Activated T-cell treated with anti-CD3 and anti-CD28 coated beads, Interleukin-2, amount 50 U/mL, for 24 hours (primary cell): ENCODE data around the gene HNRNPUL1.
"Not testable (repeated sequence)": the region's sequence is repeated elsewhere in the genome, so short reads cannot be mapped to it uniquely, and the experiment has no call there.

ENCODE experiments used
- DNase-seq: peaks from one replicate; pipeline ENCODE4 v3.0.0-alpha.2; 2020
- H3K27ac Mint-ChIP-seq: 2 replicates; pipeline ENCODE4 v1.8.0; 2020; ENCODE audit warnings: mild to moderate bottlenecking, mixed read lengths
- H3K27me3 Mint-ChIP-seq: 2 replicates; pipeline ENCODE4 v1.8.0; 2020; ENCODE audit warnings: mixed read lengths
- H3K36me3 Mint-ChIP-seq: 2 replicates; pipeline ENCODE4 v1.8.0; 2020; ENCODE audit warnings: low read depth, mixed read lengths
- H3K4me1 Mint-ChIP-seq: 2 replicates; pipeline ENCODE4 v1.8.0; 2020; ENCODE audit warnings: low read depth, mixed read lengths
- H3K4me3 Mint-ChIP-seq: 2 replicates; pipeline ENCODE4 v1.8.0; 2020; ENCODE audit warnings: mild to moderate bottlenecking, moderate library complexity, mixed read lengths
- H3K9me3 Mint-ChIP-seq: 2 replicates; pipeline ENCODE4 v1.8.0; 2020; ENCODE audit warnings: mixed read lengths

HNRNPUL1 gene

DNA sequence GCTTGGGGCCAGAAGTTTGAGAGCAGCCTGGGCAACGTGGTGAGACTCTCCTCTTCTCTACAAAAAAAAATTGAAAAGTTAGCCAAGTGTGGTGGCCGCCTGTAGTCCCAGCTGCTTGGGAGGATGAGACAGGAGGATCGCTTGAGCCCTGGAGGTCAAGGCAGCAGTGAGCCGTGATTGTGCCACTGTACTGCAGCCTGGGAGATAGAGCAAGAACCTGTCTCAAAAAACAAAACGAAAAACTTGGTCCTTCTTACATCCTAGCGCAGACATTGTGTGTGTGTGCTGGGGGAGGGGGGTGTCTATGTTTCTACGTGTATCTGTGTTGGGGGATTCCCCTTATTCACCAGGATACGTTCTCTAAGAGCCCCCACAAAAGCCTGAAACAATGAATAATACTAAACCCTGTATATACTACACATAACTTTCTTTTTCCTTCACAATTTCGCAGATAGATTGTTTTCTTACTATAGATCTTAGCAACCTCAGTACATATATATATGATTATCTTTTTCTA lies 37.2 kb upstream of the HNRNPUL1 start:
- Mint-ChIP-seq H3K27ac (peak overlapping the region; percentile 86), H3K4me3 (peak overlapping the region; percentile 75), H3K36me3 (no peaks in the 10 kb centered on the region), H3K9me3 (no peaks in the 10 kb centered on the region), H3K4me1 (peaks cover 28% of the 10 kb centered on the region), H3K27me3 (peaks cover 26% of the 10 kb centered on the region)
- no peak for DNase-seq

GRCh38 chr19:41228486-41228885 lies 35.7 kb upstream of the HNRNPUL1 start:
- no peaks in the 10 kb centered on the region for H3K9me3 Mint-ChIP-seq
- H3K4me1 Mint-ChIP-seq: peaks cover 28% of the 10 kb centered on the region
- no peak overlapping the region for H3K4me3 Mint-ChIP-seq
- no peak overlapping the region for H3K27ac Mint-ChIP-seq
- no peak for DNase-seq
- no peaks in the 10 kb centered on the region for H3K36me3 Mint-ChIP-seq
- peaks cover 22% of the 10 kb centered on the region for H3K27me3 Mint-ChIP-seq

DNA sequence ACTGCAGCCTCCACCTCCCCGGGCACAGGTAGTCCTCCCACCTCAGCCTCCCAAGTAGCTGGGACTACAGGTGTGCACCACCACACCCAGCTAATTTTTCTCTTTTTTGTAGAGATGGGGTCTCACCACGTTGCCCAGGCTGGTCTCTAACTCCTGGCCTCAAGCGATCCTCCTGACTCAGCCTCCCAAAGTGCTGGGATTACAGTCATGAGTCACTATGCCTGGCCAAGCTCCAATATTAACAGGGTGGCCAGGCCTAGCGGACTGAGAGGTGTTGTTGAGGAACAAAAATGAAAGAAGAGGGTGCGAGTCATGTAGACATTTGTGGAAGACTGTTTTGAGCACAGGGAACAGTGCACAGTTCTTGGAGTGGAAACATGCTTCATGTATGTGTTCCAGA lies 34.8 kb upstream of the HNRNPUL1 start:
- Mint-ChIP-seq H3K27me3 (peaks cover 22% of the 10 kb centered on the region), H3K4me1 (peaks cover 23% of the 10 kb centered on the region)
- H3K4me3 Mint-ChIP-seq, H3K27ac Mint-ChIP-seq, DNase-seq, H3K36me3 Mint-ChIP-seq, H3K9me3 Mint-ChIP-seq: not testable (repeated sequence)

- Mint-ChIP-seq H3K9me3 (no peaks in the 10 kb centered on the region), H3K4me3 (no peak overlapping the region), H3K36me3 (no peaks in the 10 kb centered on the region), H3K4me1 (peaks cover 19% of the 10 kb centered on the region), H3K27me3 (peaks cover 17% of the 10 kb centered on the region), H3K27ac (no peak overlapping the region)
- DNase-seq: no peak
Measured at GRCh38 chr19:41230067-41230857, 33.9 kb upstream of the HNRNPUL1 start.

- H3K4me1 Mint-ChIP-seq: peaks cover 3% of the 10 kb centered on the region
- no peak for DNase-seq
- no peak overlapping the region for H3K4me3 Mint-ChIP-seq
- peaks cover 12% of the 10 kb centered on the region for H3K27me3 Mint-ChIP-seq
- H3K27ac Mint-ChIP-seq: no peak overlapping the region
- no peaks in the 10 kb centered on the region for H3K9me3 Mint-ChIP-seq
- H3K36me3 Mint-ChIP-seq: no peaks in the 10 kb centered on the region
Measured at GRCh38 chr19:41232686-41233085, 31.5 kb upstream of the HNRNPUL1 start.

- no peaks in the 10 kb centered on the region for H3K4me1 Mint-ChIP-seq
- DNase-seq: no peak
- H3K4me3 Mint-ChIP-seq: no peak overlapping the region
- H3K36me3 Mint-ChIP-seq: no peaks in the 10 kb centered on the region
- no peak overlapping the region for H3K27ac Mint-ChIP-seq
- H3K9me3 Mint-ChIP-seq: no peaks in the 10 kb centered on the region
- peaks cover 6% of the 10 kb centered on the region for H3K27me3 Mint-ChIP-seq
Measured at GRCh38 chr19:41233748-41234240, 30.4 kb upstream of the HNRNPUL1 start.

DNA sequence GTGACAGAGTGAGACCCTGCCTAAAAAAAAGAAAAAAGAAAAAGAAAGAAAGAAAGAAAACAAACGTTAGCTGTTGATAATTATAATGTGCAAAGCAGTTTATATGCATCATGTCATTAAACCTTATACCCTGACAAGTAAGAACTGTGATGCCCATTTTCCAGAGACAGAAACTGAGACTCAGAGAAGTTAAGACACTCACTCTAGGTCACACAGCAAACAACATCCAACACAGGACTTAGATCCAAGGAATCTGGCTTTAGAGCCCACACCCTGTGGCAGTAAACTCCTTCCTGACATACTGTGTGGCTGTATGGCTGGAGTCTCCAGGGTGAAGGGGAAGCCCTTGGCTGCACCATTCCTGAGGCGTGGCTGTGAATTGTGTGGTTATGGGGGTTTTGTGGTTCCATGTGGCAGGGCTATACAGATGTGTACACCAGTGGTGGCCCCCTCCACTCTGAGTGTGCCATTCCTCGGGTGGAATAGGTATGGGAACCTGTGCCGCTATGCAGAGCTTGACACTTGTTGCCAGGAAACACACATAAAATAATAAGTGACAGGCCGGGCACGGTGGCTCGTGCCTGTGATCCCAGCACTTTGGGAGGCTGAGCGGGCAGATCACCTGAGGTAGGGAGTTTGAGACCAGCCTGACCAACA lies 29.5 kb upstream of the HNRNPUL1 start:
- Mint-ChIP-seq H3K9me3 (no peaks in the 10 kb centered on the region), H3K27me3 (peaks cover 6% of the 10 kb centered on the region), H3K27ac (no peak overlapping the region), H3K4me1 (no peaks in the 10 kb centered on the region), H3K36me3 (no peaks in the 10 kb centered on the region), H3K4me3 (no peak overlapping the region)
- no peak for DNase-seq

DNA sequence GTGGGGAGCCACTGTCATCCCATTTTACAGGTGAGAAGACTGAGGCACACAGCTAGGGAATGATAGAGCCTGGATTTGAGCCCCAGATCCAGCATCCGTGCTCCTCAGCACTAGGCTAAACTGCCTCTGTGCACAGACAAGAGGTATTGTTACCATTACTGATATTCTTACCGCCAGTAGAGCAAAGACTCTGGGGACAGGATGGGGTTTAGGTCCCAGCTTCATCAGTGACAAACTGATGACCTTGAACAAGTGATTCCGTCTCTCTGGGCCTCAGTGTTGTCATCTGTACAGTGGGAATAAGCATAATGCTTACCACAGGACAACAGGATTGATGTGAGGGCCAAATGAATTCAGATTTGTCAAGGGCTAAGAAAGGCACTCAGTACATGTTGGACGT lies 28.7 kb upstream of the HNRNPUL1 start:
- Mint-ChIP-seq H3K27ac (no peak overlapping the region), H3K4me3 (no peak overlapping the region), H3K4me1 (no peaks in the 10 kb centered on the region), H3K27me3 (peaks cover 6% of the 10 kb centered on the region), H3K9me3 (no peaks in the 10 kb centered on the region), H3K36me3 (no peaks in the 10 kb centered on the region)
- DNase-seq: no peak

GRCh38 chr19:41238244-41238643 lies 25.9 kb upstream of the HNRNPUL1 start:
- Mint-ChIP-seq H3K4me3 (no peak overlapping the region), H3K36me3 (no peaks in the 10 kb centered on the region), H3K9me3 (no peaks in the 10 kb centered on the region), H3K27ac (no peak overlapping the region), H3K4me1 (no peaks in the 10 kb centered on the region), H3K27me3 (no peaks in the 10 kb centered on the region)
- DNase-seq: no peak

- Mint-ChIP-seq H3K9me3 (no peaks in the 10 kb centered on the region), H3K27ac (no peak overlapping the region), H3K4me1 (no peaks in the 10 kb centered on the region), H3K4me3 (no peak overlapping the region), H3K36me3 (no peaks in the 10 kb centered on the region), H3K27me3 (no peaks in the 10 kb centered on the region)
- no peak for DNase-seq
Measured at GRCh38 chr19:41239363-41239762, 24.8 kb upstream of the HNRNPUL1 start.

- Mint-ChIP-seq H3K36me3 (no peaks in the 10 kb centered on the region), H3K27me3 (no peaks in the 10 kb centered on the region), H3K4me1 (no peaks in the 10 kb centered on the region), H3K9me3 (no peaks in the 10 kb centered on the region), H3K4me3 (no peak overlapping the region), H3K27ac (no peak overlapping the region)
- DNase-seq: no peak
Measured at GRCh38 chr19:41239961-41240574, 24.1 kb upstream of the HNRNPUL1 start.

DNA sequence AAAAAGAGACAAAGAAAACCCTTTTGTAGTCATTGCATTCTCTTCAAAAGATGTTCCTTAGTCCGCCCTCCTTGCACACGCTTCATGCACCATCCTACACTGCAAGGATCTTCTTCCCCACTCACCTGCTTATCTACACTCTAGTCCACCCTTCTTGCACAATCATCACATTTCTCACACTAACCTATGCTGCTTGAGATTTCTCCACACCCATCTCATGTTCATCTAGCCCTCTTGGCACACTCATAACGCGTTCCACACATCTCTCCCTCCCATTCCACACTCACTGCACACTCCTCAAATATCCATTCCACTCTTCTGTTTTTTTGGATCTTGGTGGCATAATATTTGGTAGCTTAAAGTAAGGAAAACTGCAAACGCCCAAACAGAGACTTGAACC lies 22.3 kb upstream of the HNRNPUL1 start:
- Mint-ChIP-seq H3K4me1 (no peaks in the 10 kb centered on the region), H3K27me3 (no peaks in the 10 kb centered on the region), H3K27ac (no peak overlapping the region), H3K36me3 (no peaks in the 10 kb centered on the region), H3K4me3 (no peak overlapping the region), H3K9me3 (no peaks in the 10 kb centered on the region)
- no peak for DNase-seq

DNA sequence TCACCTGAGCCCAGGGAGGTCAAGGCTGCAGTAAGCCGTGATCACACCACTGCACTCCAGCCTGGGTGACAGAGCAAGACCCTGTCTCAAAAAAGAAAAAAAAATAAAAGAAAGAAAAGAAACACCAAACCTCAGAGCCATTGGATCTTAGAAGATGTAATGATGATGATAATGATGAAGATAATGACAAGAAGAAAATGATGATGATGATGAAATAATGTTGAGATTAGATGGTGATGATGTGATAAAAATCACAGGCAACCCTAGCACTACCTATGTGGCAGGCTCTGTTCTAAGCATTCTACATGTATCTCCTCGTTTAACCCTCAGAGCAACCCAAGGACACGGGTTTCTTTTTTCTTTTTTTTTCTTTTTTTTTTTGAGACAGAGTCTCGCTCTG lies 20.1 kb upstream of the HNRNPUL1 start:
- DNase-seq: no peak
- H3K27ac Mint-ChIP-seq: no peak overlapping the region
- no peaks in the 10 kb centered on the region for H3K9me3 Mint-ChIP-seq
- no peaks in the 10 kb centered on the region for H3K4me1 Mint-ChIP-seq
- H3K36me3 Mint-ChIP-seq: no peaks in the 10 kb centered on the region
- H3K27me3 Mint-ChIP-seq: no peaks in the 10 kb centered on the region
- no peak overlapping the region for H3K4me3 Mint-ChIP-seq

GRCh38 chr19:41245843-41246242 lies 18.3 kb upstream of the HNRNPUL1 start:
- no peak for DNase-seq
- Mint-ChIP-seq H3K36me3 (no peaks in the 10 kb centered on the region), H3K9me3 (no peaks in the 10 kb centered on the region), H3K27me3 (no peaks in the 10 kb centered on the region), H3K4me1 (no peaks in the 10 kb centered on the region), H3K4me3 (no peak overlapping the region), H3K27ac (no peak overlapping the region)

DNA sequence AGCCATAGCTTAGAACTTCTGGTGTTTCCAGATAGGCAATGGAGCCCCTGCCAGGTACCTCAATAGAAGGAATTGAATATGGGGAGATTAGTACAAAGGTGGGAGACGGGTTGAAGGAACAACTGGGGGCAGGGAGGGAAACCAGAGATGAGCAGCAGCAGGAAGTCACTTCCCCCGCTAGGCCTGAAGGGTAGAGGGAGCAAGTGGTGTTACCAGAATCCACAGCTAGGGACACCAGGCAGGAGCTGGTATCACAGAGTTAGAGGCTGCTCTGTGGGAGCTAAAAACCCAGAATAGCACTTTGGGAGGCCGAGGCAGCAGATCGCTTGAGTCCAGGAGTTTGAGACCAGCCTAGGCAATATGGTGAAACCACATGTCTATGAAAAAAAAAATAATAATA lies 15.3 kb upstream of the HNRNPUL1 start:
- no peak for DNase-seq
- Mint-ChIP-seq H3K27me3 (peaks cover 10% of the 10 kb centered on the region), H3K9me3 (no peaks in the 10 kb centered on the region), H3K4me1 (no peaks in the 10 kb centered on the region), H3K36me3 (no peaks in the 10 kb centered on the region), H3K4me3 (no peak overlapping the region), H3K27ac (no peak overlapping the region)
